COR-L47 (cell line): ENCODE data around the gene HBQ1.
"Not testable (repeated sequence)": the region's sequence is repeated elsewhere in the genome, so short reads cannot be mapped to it uniquely, and the experiment has no call there.

ENCODE experiments used
- DNase-seq: peaks from one replicate; lab custom pipeline; 2025; lab: John Stamatoyannopoulos, UW

HBQ1 gene

GRCh38 chr16:176006-176405 lies 4.3 kb upstream of the HBQ1 start:
- not testable (repeated sequence) for DNase-seq

- DNase-seq = not testable (repeated sequence)
These were observed 3.5 kb upstream of the HBQ1 start, which contains the start of gene HBA1 for GRCh38 chr16:176477-177382. Gene HBA1, plus strand, starts transcription at chr16:176680. Its CDS starts 37 bp downstream, at chr16:176717.

GRCh38 chr16:177394-177822 lies 2.9 kb upstream of the HBQ1 start:
- DNase-seq = no peak

GRCh38 chr16:177981-178667 lies 2.1 kb upstream of the HBQ1 start:
- DNase-seq = no peak

- DNase-seq = no peak
These were observed 1.6 kb upstream of the HBQ1 start for GRCh38 chr16:178668-179015.

GRCh38 chr16:179211-180092 lies 807 bp upstream of the HBQ1 start:
- DNase-seq = no peak

- DNase-seq = peak; percentile 77
These were observed 664 bp downstream of the HBQ1 start for GRCh38 chr16:180681-181564.

- DNase-seq = no peak
These were observed 1.3 kb downstream of the HBQ1 start for GRCh38 chr16:181565-182021.

- DNase-seq = no peak
These were observed 2.7 kb downstream of the HBQ1 start for GRCh38 chr16:183005-183404.

- no peak for DNase-seq
These were observed 5.0 kb downstream of the HBQ1 start for GRCh38 chr16:185213-185612.

GRCh38 chr16:185691-186090 lies 5.4 kb downstream of the HBQ1 start:
- no peak for DNase-seq

GRCh38 chr16:187330-187729 lies 7.1 kb downstream of the HBQ1 start:
- no peak for DNase-seq

- no peak for DNase-seq
These were observed 8.4 kb downstream of the HBQ1 start for GRCh38 chr16:188674-189073.

GRCh38 chr16:189604-190186 lies 9.4 kb downstream of the HBQ1 start:
- DNase-seq = no peak

- DNase-seq = no peak
These were observed 11.6 kb downstream of the HBQ1 start for GRCh38 chr16:191831-192230.

GRCh38 chr16:192686-193085 lies 12.4 kb downstream of the HBQ1 start:
- no peak for DNase-seq

- DNase-seq = no peak
These were observed 13.2 kb downstream of the HBQ1 start for GRCh38 chr16:193441-193840.

- no peak for DNase-seq
These were observed 14.3 kb downstream of the HBQ1 start for GRCh38 chr16:194516-194915.

GRCh38 chr16:200388-200787 lies 20.1 kb downstream of the HBQ1 start:
- DNase-seq = no peak

- DNase-seq = no peak
These were observed 23.0 kb downstream of the HBQ1 start for GRCh38 chr16:203246-203645.

- not testable (repeated sequence) for DNase-seq
These were observed 23.8 kb downstream of the HBQ1 start for GRCh38 chr16:204046-204445.
